ENCODE results near the gene ZDHHC1. TPM values are rescaled to one million over a fixed set of nuclear protein-coding genes. Genes with fewer than 3 reads are reported as not detected.

ZDHHC1 gene
- total RNA-seq, 1 donor from 2014 or later = 82.7 TPM

DNA sequence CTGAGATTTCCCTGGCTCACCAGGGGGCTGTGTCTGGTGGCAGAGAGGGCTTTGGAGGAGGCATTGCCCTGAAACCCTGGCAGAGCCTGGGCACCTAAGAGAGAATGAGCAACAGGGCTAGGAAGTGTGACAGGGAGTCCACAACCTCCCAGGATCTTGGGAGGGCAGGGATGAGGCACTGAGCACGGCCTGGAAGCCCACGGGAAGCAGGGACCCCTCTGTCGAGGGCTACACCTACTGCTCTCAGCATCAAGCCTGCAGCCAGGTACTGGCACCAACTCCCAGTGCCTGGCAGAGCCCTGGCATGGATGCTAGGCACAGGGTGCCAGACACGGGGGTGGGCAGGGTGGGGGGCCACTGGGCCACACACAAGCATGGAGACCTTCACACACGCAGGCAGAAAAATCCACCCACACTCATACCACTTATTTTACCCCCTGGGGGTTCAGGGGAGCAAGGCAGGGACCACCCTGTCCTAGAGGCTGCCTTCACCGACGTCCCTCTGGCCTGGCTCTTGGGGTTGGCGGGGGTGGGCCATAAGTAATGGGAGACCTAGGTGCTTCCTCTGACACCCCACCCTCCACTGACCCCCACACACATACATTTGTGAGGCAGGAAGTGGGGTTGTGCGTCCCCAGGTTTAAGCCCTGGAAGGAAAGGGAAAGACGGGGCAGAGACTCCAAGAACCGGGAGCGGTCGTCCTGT, 13.7 kb upstream of the ZDHHC1 start:
- no peak for TF ChIP-seq CTCF (IDR thresholded peaks at IDR 0.05)
- no peak overlapping the region for H3K27ac ChIP-seq
- intact Hi-C loops (cut with DNase I) = no loop called here

DNA sequence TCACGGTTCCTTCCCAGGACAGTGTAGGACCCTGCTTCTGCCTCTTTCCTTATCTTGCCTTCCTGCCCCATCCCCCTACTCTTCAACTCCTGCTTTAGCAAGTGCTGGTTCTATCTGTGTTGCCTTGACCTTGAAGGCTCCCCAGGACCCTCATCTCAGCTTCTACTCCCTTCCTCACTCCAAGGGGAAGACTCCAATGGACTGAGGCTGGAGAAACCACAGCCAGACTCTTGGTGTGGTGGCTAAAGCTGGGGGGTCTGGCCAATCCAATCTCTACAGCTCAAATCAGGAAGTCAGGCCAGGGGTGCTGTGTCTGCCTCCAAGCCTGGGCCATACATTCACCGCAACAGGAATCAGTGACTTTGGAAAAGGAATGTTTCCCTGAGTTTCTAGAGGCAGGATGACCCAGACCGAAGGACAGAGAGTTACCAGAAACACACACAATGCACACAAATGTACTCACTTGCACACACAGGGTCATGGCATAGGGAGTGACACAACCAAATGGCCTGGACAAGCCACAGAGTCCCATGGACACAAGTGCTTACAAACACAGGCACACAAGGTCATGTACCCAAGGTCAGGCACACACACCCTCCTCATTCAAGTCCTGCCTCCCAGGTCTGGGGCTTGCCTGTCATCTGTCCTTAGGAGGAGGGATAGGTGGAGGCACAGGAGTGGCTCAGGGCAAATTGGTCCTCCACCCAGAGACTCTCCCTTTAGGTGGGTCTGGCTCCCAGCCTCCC, 12.9 kb upstream of the ZDHHC1 start:
- Histone ChIP-seq H3K36me3 (no peaks in the 10 kb centered on the region), H3K27ac (no peak overlapping the region), H3K4me1 (peaks cover 11 to 12% of the 10 kb centered on the region in 2 donors), H3K4me3 (no peak overlapping the region), H3K9me3 (no peaks in the 10 kb centered on the region), H3K27me3 (peaks cover 8% of the 10 kb centered on the region)
- TF ChIP-seq CTCF (IDR thresholded peaks at IDR 0.05) = no peak
- intact Hi-C loops (cut with DNase I) = no loop called here
- no peak for DNase-seq (ENCODE audit: low spot score in 2 of 2)

More for the DNA sequence above, 13.7 kb upstream of the ZDHHC1 start:
- Histone ChIP-seq H3K36me3 (no peaks in the 10 kb centered on the region), H3K4me1 (peaks cover 11 to 12% of the 10 kb centered on the region in 2 donors), H3K9me3 (no peaks in the 10 kb centered on the region), H3K4me3 (peak overlapping the region; percentile 57 to 68), H3K27me3 (peaks cover 6% of the 10 kb centered on the region)
- no peak for DNase-seq (ENCODE audit: low spot score in 2 of 2)

DNA sequence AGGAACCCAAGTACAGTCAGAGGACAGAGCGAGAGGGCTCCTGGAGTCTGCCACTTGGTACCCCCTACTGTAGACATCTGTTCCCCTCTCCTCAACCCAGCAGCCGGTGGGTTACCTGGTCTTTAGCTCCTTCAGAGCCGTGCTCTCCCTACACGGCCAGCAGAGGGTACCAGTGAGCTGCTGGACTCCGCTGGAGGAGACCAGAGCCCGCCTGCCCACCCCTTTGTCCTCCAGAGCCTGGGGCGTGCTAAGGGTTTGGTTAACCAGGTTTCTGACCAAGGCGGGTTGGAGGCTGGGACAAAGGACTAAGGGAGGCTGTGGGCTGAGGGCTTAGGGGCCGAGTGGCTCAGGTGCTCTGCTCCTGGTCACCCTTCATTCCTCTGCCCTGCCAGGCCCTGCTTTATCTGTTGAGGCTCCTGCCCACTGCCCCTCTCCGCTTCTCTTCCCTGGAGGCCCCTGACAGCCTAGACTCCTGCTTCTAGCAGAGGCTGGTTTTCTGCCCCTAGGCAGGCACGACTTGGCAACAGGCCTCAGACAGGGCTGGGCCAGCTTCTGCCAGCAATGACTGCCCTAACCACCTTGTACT, 12.0 kb upstream of the ZDHHC1 start:
- Histone ChIP-seq H3K27me3 (peaks cover 8% of the 10 kb centered on the region), H3K27ac (no peak overlapping the region), H3K4me3 (no peak overlapping the region), H3K4me1 (peaks cover 11 to 12% of the 10 kb centered on the region in 2 donors), H3K9me3 (no peaks in the 10 kb centered on the region), H3K36me3 (no peaks in the 10 kb centered on the region)
- DNase-seq (ENCODE audit: low spot score in 2 of 2) = peak in 1 of 2 donors; percentile 75
- TF ChIP-seq CTCF (IDR thresholded peaks at IDR 0.05) = peak; percentile 75 to 80 (median 75)
- intact Hi-C loops (cut with DNase I) = loop anchor here (1.0 kb wide), 1 partner anchor 37 kb away; no protein-coding TSS in a partner anchor

DNA sequence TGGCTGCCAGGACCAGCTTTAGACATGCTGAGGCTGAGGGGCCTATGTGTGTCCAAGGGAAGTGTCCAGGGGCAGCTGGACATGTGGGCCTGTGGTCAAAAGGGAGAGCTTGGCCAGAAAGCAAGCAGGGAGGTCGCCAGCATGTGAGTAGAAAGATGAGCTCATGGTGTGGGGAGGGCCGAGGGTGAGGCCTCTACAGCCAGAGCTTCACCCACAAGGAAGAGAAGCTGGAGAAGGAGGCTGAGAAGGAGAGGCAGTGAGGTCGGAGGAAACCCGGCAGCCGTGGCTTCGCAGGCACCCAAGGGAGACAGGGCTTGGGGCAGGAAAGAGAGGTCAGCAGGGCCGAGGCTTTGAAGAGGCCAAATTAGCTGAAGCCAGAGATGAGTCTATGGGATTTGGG, 10.7 kb upstream of the ZDHHC1 start:
- no peak overlapping the region for H3K27ac ChIP-seq
- peaks cover 8% of the 10 kb centered on the region for H3K27me3 ChIP-seq
- peaks cover 11 to 12% of the 10 kb centered on the region in 2 donors for H3K4me1 ChIP-seq
- no peak for TF ChIP-seq CTCF (IDR thresholded peaks at IDR 0.05)
- intact Hi-C loops (cut with DNase I) = no loop called here
- H3K36me3 ChIP-seq = no peaks in the 10 kb centered on the region
- H3K9me3 ChIP-seq = no peaks in the 10 kb centered on the region
- H3K4me3 ChIP-seq = no peak overlapping the region
- DNase-seq (ENCODE audit: low spot score in 2 of 2) = no peak

- no peak overlapping the region for H3K27ac ChIP-seq
Measured at GRCh38 chr16:67426022-67426421, 9.7 kb upstream of the ZDHHC1 start.

More at GRCh38 chr16:67426022-67426421, 9.7 kb upstream of the ZDHHC1 start:
- Histone ChIP-seq H3K4me1 (peaks cover 6 to 9% of the 10 kb centered on the region in 2 donors), H3K27me3 (peaks cover 8% of the 10 kb centered on the region), H3K9me3 (no peaks in the 10 kb centered on the region), H3K36me3 (no peaks in the 10 kb centered on the region), H3K4me3 (no peak overlapping the region)
- no peak for DNase-seq (ENCODE audit: low spot score in 2 of 2)
- intact Hi-C loops (cut with DNase I) = no loop called here
- no peak for TF ChIP-seq CTCF (IDR thresholded peaks at IDR 0.05)

All from ascending aorta (tissue), 2 donors.